GM12872 (cell line): Measurements from ENCODE around the gene CLTB.

ENCODE experiments used
- CTCF ChIP-seq: IDR thresholded peaks from 3 replicates; pipeline ENCODE4 v1.5.1; 2011; ENCODE audit warnings: low read depth, mild to moderate bottlenecking, low read length, moderate library complexity; ENCODE audit not compliant: insufficient read depth

The CLTB gene

GRCh38 chr5:176415952-176416924, at the start of gene CLTB:
Gene CLTB, minus strand, starts transcription at chr5:176416539. Its CDS starts 176 bp downstream, at chr5:176416363.
- peak; percentile 64; the same call in 2 of the 3 replicates for TF ChIP-seq CTCF

- TF ChIP-seq CTCF = no peak
These were observed 46.9 kb upstream of the CLTB start for GRCh38 chr5:176463113-176463764.

GRCh38 chr5:176461349-176461748, 45.0 kb upstream of the CLTB start:
- no peak for TF ChIP-seq CTCF

- no peak for TF ChIP-seq CTCF
These were observed 42.7 kb upstream of the CLTB start for GRCh38 chr5:176458904-176459561.

- TF ChIP-seq CTCF = no peak
These were observed 38.5 kb upstream of the CLTB start for GRCh38 chr5:176454724-176455394.

GRCh38 chr5:176450077-176450476, 33.7 kb upstream of the CLTB start:
- TF ChIP-seq CTCF = no peak
